Mucosa of descending colon (tissue), 3 donors: ENCODE measurements around the gene ITIH2. TPM values are rescaled to one million over a fixed set of nuclear protein-coding genes. Genes with fewer than 3 reads are reported as not detected.
A peak's percentile ranks its signal among the peaks of the same experiment; 100 is the strongest.

Source experiments
- ATAC-seq: fragments of 200-7000 bp; cut with Tn5 transposase; one replicate; pipeline ENCODE4 v1.9.1; 2020; ENCODE audit warnings: mild to moderate bottlenecking, moderate library complexity
- DNase-seq, 3 donors: peaks; one replicate each; pipeline ENCODE4 v3.0.0-alpha.2; 2020
- H3K36me3 ChIP-seq: fragments of 200-600 bp; one replicate; pipeline ENCODE4 v1.8.0; 2021; ENCODE audit warnings: low read depth, mild to moderate bottlenecking
- H3K4me1 ChIP-seq: fragments of 200-600 bp; one replicate; pipeline ENCODE4 v1.8.0; 2021; ENCODE audit warnings: low read depth, mild to moderate bottlenecking
- H3K4me3 ChIP-seq: fragments of 200-600 bp; one replicate; pipeline ENCODE4 v1.8.0; 2021; ENCODE audit warnings: mild to moderate bottlenecking
- H3K9me3 ChIP-seq: fragments of 200-600 bp; one replicate; pipeline ENCODE4 v1.8.0; 2021; ENCODE audit warnings: mild to moderate bottlenecking
- CTCF ChIP-seq: fragments of 200-600 bp; IDR thresholded peaks from one replicate; pipeline ENCODE4 v1.8.0; 2022; ENCODE audit warnings: antibody characterized with exemption, mild to moderate bottlenecking
- intact Hi-C, 2 donors: fragments of 100-400 bp; cut with DNase I in 1 of 2; cut with micrococcal nuclease in 1 of 2; formaldehyde crosslinking; loops; one replicate each; pipeline versions ENCODE4 v1.11.0 to v1.11.1; 2022; cut with DNase I, micrococcal nuclease
- total RNA-seq, 3 donors: library from RNA; stranded (reverse); fragmentation: NEBNext Ultra II Directional in 2 of 3; extraction: Animal tissue kit (Norgen Biotek cat#: 25700) in 2 of 3; gene quantifications; one replicate each; pipeline versions ENCODE4 v1.2.1 to v1.2.4, GENCODE V29; 2021 to 2023
- donor health status: DM: no; HTN: no; CAD: no; lungs with moderate emphysema.
- donor health status: DM: no; HTN: no; CAD: no.
- donor health status: DM: no; HTN: yes; CAD: no.

The ITIH2 gene
- total RNA-seq, 3 donors from 2014 or later: not detected

GRCh38 chr10:7787150-7787856, 84.2 kb downstream of the ITIH2 start:
- DNase-seq (peak in 1 of 3 donors; percentile 25), ATAC-seq (peak; percentile 24)
- no peaks in the 10 kb centered on the region for H3K36me3 ChIP-seq
- peaks cover 21% of the 10 kb centered on the region for H3K4me1 ChIP-seq
- H3K4me3 ChIP-seq: peak overlapping the region; percentile 87
- intact Hi-C loops: no loop called here
- H3K9me3 ChIP-seq: no peaks in the 10 kb centered on the region
- TF ChIP-seq CTCF: no peak

GRCh38 chr10:7787857-7788638, 84.9 kb downstream of the ITIH2 start, which contains the start of the genes ATP5F1C and KIN:
Gene ATP5F1C (plus strand): TSS chr10:7788177. CDS start chr10:7788208, 31 bp downstream.
Gene KIN (minus strand): TSS chr10:7787993. CDS start chr10:7787933, 60 bp downstream.
- no peak for TF ChIP-seq CTCF

GRCh38 chr10:7788639-7789286, 85.6 kb downstream of the ITIH2 start:
- Histone ChIP-seq H3K4me3 (peak overlapping the region; percentile 87), H3K36me3 (no peaks in the 10 kb centered on the region), H3K4me1 (peaks cover 24% of the 10 kb centered on the region), H3K9me3 (no peaks in the 10 kb centered on the region)
- intact Hi-C loops: no loop called here
- no peak for TF ChIP-seq CTCF
- DNase-seq (peak in 1 of 3 donors; percentile 26), ATAC-seq (peak; percentile 25)

More at GRCh38 chr10:7787857-7788638, 84.9 kb downstream of the ITIH2 start, which contains the start of the genes ATP5F1C and KIN:
- peak; percentile 97 for ATAC-seq
- DNase-seq: peak; percentile 98 to 99 (median 98)
- peaks cover 21% of the 10 kb centered on the region for H3K4me1 ChIP-seq
- intact Hi-C loops: no loop called here
- H3K36me3 ChIP-seq: no peaks in the 10 kb centered on the region
- peak within 1 kb of the TSS; percentile 87 for H3K4me3 ChIP-seq
- H3K9me3 ChIP-seq: no peaks in the 10 kb centered on the region

- Histone ChIP-seq H3K9me3 (no peaks in the 10 kb centered on the region), H3K4me1 (peaks cover 25% of the 10 kb centered on the region), H3K4me3 (no peak overlapping the region), H3K36me3 (no peaks in the 10 kb centered on the region)
- DNase-seq: peak in 1 of 3 donors; percentile 28
- intact Hi-C loops: no loop called here
- TF ChIP-seq CTCF: no peak
- no peak for ATAC-seq
Measured at GRCh38 chr10:7789390-7789789, 86.3 kb downstream of the ITIH2 start.

- intact Hi-C loops: no loop called here
- DNase-seq (no peak), ATAC-seq (no peak)
- no peaks in the 10 kb centered on the region for H3K9me3 ChIP-seq
- peaks cover 23% of the 10 kb centered on the region for H3K4me1 ChIP-seq
- H3K36me3 ChIP-seq: no peaks in the 10 kb centered on the region
- TF ChIP-seq CTCF: no peak
- H3K4me3 ChIP-seq: no peak overlapping the region
Measured at GRCh38 chr10:7792541-7792940, 89.4 kb downstream of the ITIH2 start.
